HUDEP-2 (cell line): ENCODE data around the gene BARHL2.

Experiments
- DNase-seq, 76 experiments: peaks; one replicate each; lab custom pipeline; 2025; ENCODE audit not compliant: unreplicated experiment in 76 of 76; lab: John Stamatoyannopoulos, UW

BARHL2 gene

GRCh38 chr1:90712153-90712856 lies 4.8 kb downstream of the BARHL2 start:
- DNase-seq: no peak

GRCh38 chr1:90711696-90712095 lies 5.4 kb downstream of the BARHL2 start:
- DNase-seq: no peak

GRCh38 chr1:90710579-90711536 lies 6.2 kb downstream of the BARHL2 start:
- no peak for DNase-seq

- no peak for DNase-seq
These were observed 7.6 kb downstream of the BARHL2 start for GRCh38 chr1:90709535-90709934.

GRCh38 chr1:90708826-90709225 lies 8.3 kb downstream of the BARHL2 start:
- DNase-seq: no peak

GRCh38 chr1:90708236-90708786 lies 8.8 kb downstream of the BARHL2 start:
- no peak for DNase-seq

- peak in 7 of 76 experiments; percentile 2 to 27 (median 7) for DNase-seq
These were observed 9.8 kb downstream of the BARHL2 start for GRCh38 chr1:90707363-90707710.

- no peak for DNase-seq
These were observed 10.4 kb downstream of the BARHL2 start for GRCh38 chr1:90706437-90707362.

GRCh38 chr1:90705956-90706355 lies 11.1 kb downstream of the BARHL2 start:
- no peak for DNase-seq

- no peak for DNase-seq
These were observed 12.3 kb downstream of the BARHL2 start for GRCh38 chr1:90704817-90705216.

GRCh38 chr1:90694846-90695245 lies 22.3 kb downstream of the BARHL2 start:
- DNase-seq: no peak

- no peak for DNase-seq
These were observed 29.4 kb downstream of the BARHL2 start for GRCh38 chr1:90687747-90688146.

- DNase-seq: no peak
These were observed 41.8 kb downstream of the BARHL2 start for GRCh38 chr1:90675161-90675847.

- no peak for DNase-seq
These were observed 45.4 kb downstream of the BARHL2 start for GRCh38 chr1:90671741-90672140.

GRCh38 chr1:90671251-90671650 lies 45.9 kb downstream of the BARHL2 start:
- no peak for DNase-seq
